Endothelial cell of umbilical vein (primary cell): ENCODE measurements around the gene SMPDL3B. TPM values are rescaled to one million over a fixed set of nuclear protein-coding genes. Genes with fewer than 3 reads are reported as not detected.

Experiments used
- BruUV-seq: library from RNA; stranded (reverse); fragments of 400-500 nt; replicated peaks from 2 replicates; lab custom pipeline; 2021; lab: Mats Ljungman, UMichigan
- CTCF ChIA-PET: fragments of 300-600, 350-600 bp; sonication (Branson Sonifier 250); formaldehyde crosslinking; loops from one replicate; lab custom pipeline; 2021; ENCODE audit warnings: antibody characterized with exemption, inconsistent platforms; lab: Charles Lee
- POLR2A ChIA-PET: fragments of 300-600, 350-600 bp; sonication (Branson Sonifier 250); formaldehyde crosslinking; loops from one replicate; lab custom pipeline; 2021; ENCODE audit warnings: antibody characterized with exemption, inconsistent platforms; lab: Charles Lee
- DNase-seq: peaks from one replicate; pipeline ENCODE4 v3.0.0-alpha.2; 2011; ENCODE audit warnings: low read depth, low spot score
- FAIRE-seq: peaks from 2 replicates; lab custom pipeline; 2011; peaks lifted over from hg19 to GRCh38; lab: Jason Lieb, UNC
- H2AFZ ChIP-seq: 2 replicates; pipeline ENCODE4 v1.6.0; 2012; ENCODE audit warnings: low read depth, low read length, control low read depth, inconsistent platforms
- H3K27ac ChIP-seq: 2 replicates; pipeline ENCODE4 v1.5.1; 2011; ENCODE audit warnings: low read depth, mild to moderate bottlenecking, control low read depth, low read length, moderate library complexity; ENCODE audit not compliant: insufficient read depth
- H3K27me3 ChIP-seq, 2 experiments: 2 replicates each; pipeline versions ENCODE4 v1.6.0 to v1.6.1; 2011; ENCODE audit warnings: low read length in 2 of 2, mixed read lengths in 1 of 2; ENCODE audit not compliant: control insufficient read depth in 2 of 2, insufficient read depth in 2 of 2
- H3K36me3 ChIP-seq, 2 experiments: 2 replicates in 1 of 2; 3 replicates in 1 of 2; pipeline ENCODE4 v1.5.1; 2011; ENCODE audit warnings: low read length in 2 of 2, mild to moderate bottlenecking in 1 of 2, moderate library complexity in 1 of 2; ENCODE audit not compliant: control insufficient read depth in 2 of 2, insufficient read depth in 2 of 2; ENCODE audit errors: extremely low read depth in 1 of 2
- H3K4me1 ChIP-seq: 3 replicates; pipeline ENCODE4 v1.5.1; 2011; ENCODE audit warnings: mild to moderate bottlenecking, low read length; ENCODE audit not compliant: control insufficient read depth, insufficient read depth; ENCODE audit errors: extremely low read depth
- H3K4me2 ChIP-seq: 2 replicates; pipeline ENCODE4 v1.6.1; 2011; ENCODE audit warnings: low read length, control low read depth, mixed read lengths; ENCODE audit not compliant: insufficient read depth
- H3K4me3 ChIP-seq, 3 experiments: fragments of 200-600 bp in 1 of 3; sonication (generic), shearing (Covaris generic) in 1 of 3; replicated peaks in 1 of 3; 2 replicates each; pipeline ENCODE4 v1.5.1; 2011 to 2016; ENCODE audit warnings: control low read depth in 3 of 3, low read length in 3 of 3, mild to moderate bottlenecking in 2 of 3, inconsistent platforms in 1 of 3, low read depth in 1 of 3, moderate library complexity in 1 of 3; ENCODE audit not compliant: insufficient read depth in 1 of 3
- H3K79me2 ChIP-seq: 2 replicates; pipeline ENCODE4 v1.6.0; 2012; ENCODE audit warnings: low read length, inconsistent platforms; ENCODE audit not compliant: control insufficient read depth, insufficient read depth
- H3K9ac ChIP-seq: replicated peaks from 2 replicates; pipeline ENCODE3; 2011; ENCODE audit warnings: low read length, control low read depth; ENCODE audit not compliant: insufficient read depth; ENCODE audit errors: extremely low read depth
- H3K9me1 ChIP-seq: replicated peaks from 3 replicates; pipeline ENCODE4 v1.6.0; 2011; ENCODE audit warnings: mild to moderate bottlenecking, low read length; ENCODE audit not compliant: control insufficient read depth, insufficient read depth; ENCODE audit errors: extremely low read depth
- H3K9me3 ChIP-seq: replicated peaks from 2 replicates; pipeline ENCODE4 v1.5.1; 2012; ENCODE audit warnings: low read length, inconsistent platforms; ENCODE audit not compliant: control insufficient read depth, insufficient read depth
- H4K20me1 ChIP-seq: replicated peaks from 2 replicates; pipeline ENCODE3; 2011; ENCODE audit warnings: mild to moderate bottlenecking, low read length; ENCODE audit not compliant: control insufficient read depth, insufficient read depth; ENCODE audit errors: extremely low read depth
- EZH2 ChIP-seq: IDR thresholded peaks from 2 replicates; pipeline ENCODE4 v1.6.1; 2012; ENCODE audit warnings: borderline replicate concordance, low read depth, mild to moderate bottlenecking, moderate library complexity, low read length, inconsistent platforms; ENCODE audit not compliant: severe bottlenecking
- FOS ChIP-seq: IDR thresholded peaks from 2 replicates; pipeline ENCODE4 v1.6.1; 2011; ENCODE audit warnings: mild to moderate bottlenecking, low read length, moderate library complexity, borderline replicate concordance; ENCODE audit not compliant: insufficient read depth
- GATA2 ChIP-seq: IDR thresholded peaks from 2 replicates; pipeline ENCODE4 v1.7.0; 2011; ENCODE audit warnings: low read depth, mild to moderate bottlenecking, moderate library complexity, mixed read lengths, low read length; ENCODE audit not compliant: insufficient read length, insufficient read depth
- JUN ChIP-seq: IDR thresholded peaks from 2 replicates; pipeline ENCODE4 v1.6.1; 2011; ENCODE audit warnings: borderline replicate concordance, low read depth; ENCODE audit not compliant: insufficient read length, insufficient read depth
- MYC ChIP-seq: IDR thresholded peaks from one replicate; pipeline ENCODE4 v1.6.1; 2011; ENCODE audit warnings: mild to moderate bottlenecking, low read depth, low read length
- POLR2A ChIP-seq: IDR thresholded peaks from 2 replicates; pipeline ENCODE4 v1.6.1; 2012; ENCODE audit warnings: low read depth, mild to moderate bottlenecking, control low read depth, low read length
- POLR2AphosphoS5 ChIP-seq: IDR thresholded peaks from 2 replicates; pipeline ENCODE4 v1.6.1; 2012; ENCODE audit warnings: low read depth, mild to moderate bottlenecking, control low read depth, low read length, moderate library complexity; ENCODE audit not compliant: insufficient read depth
- dilution Hi-C: fragments of 300-500 bp; cut with MboI; formaldehyde crosslinking; loops from one replicate; pipeline ENCODE4 v1.15.0; 2019; ENCODE audit warnings: low sequenced_read_pairs; ENCODE audit not compliant: extremely low pct_ligation_motif_present
- intact Hi-C: fragments of 100-400 bp; cut with micrococcal nuclease; formaldehyde crosslinking; loops from one replicate; pipeline ENCODE4 v1.10.0; 2022
- polyA plus RNA-seq, 4 experiments: library from polyadenylated mRNA; depleted of rRNA in 3 of 4; stranded (reverse) in 3 of 4; unstranded in 1 of 4; fragments of >200 nt; gene quantifications; 2 replicates each; pipeline versions ENCODE4 v1.2.1 to v1.2.3, GENCODE V29; 2011 to 2012; ENCODE audit warnings: missing spikeins in 1 of 4
- total RNA-seq: library from RNA; stranded (reverse); gene quantifications from 2 replicates; pipeline ENCODE4 v1.2.3, GENCODE V29; 2021
- TF ChIP-seq, protein P1 (sequence below): IDR thresholded peaks from 2 replicates; pipeline ENCODE4 v1.6.1; 2011; ENCODE audit not compliant: insufficient read depth, insufficient read length
- TF ChIP-seq, protein P2 (sequence below), 2 donors: IDR thresholded peaks; 1 replicate in 1 of 2; 2 replicates in 1 of 2; pipeline ENCODE4 v1.5.1; 2011; ENCODE audit warnings: low read length in 2 of 2, mild to moderate bottlenecking in 2 of 2, moderate library complexity in 2 of 2, control low read depth in 1 of 2, inconsistent platforms in 1 of 2, low read depth in 1 of 2; ENCODE audit not compliant: insufficient read depth in 1 of 2; ENCODE audit errors: extremely low read depth in 1 of 2

SMPDL3B gene
- total and polyA plus RNA-seq, 2 donors (not counting 3 experiments of a cell fraction or from before 2014, with no cell fraction given) = 1.3 TPM; not detected in 1

- Histone ChIP-seq H3K79me2 (no peaks in the 10 kb centered on the region), H3K36me3 (peaks cover 5 to 19% of the 10 kb centered on the region in 2 experiments)
- POLR2A ChIA-PET = no interaction called here
Observed at GRCh38 chr1:27906759-27907158, 28.0 kb upstream of the SMPDL3B start.

More at GRCh38 chr1:27906759-27907158, 28.0 kb upstream of the SMPDL3B start:
- no peaks in the 10 kb centered on the region for H3K27me3 ChIP-seq
- H3K9me1 ChIP-seq = no peaks in the 10 kb centered on the region
- H3K4me1 ChIP-seq = no peaks in the 10 kb centered on the region
- H2AFZ ChIP-seq = no peak overlapping the region
- TF ChIP-seq GATA2 (no peak), JUN (no peak), POLR2AphosphoS5 (no peak), EZH2 (no peak), MYC (no peak), FOS (no peak), POLR2A (no peak)
- TF ChIP-seq, protein P1, sequence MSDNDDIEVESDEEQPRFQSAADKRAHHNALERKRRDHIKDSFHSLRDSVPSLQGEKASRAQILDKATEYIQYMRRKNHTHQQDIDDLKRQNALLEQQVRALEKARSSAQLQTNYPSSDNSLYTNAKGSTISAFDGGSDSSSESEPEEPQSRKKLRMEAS = no peak
- TF ChIP-seq, protein P2, sequence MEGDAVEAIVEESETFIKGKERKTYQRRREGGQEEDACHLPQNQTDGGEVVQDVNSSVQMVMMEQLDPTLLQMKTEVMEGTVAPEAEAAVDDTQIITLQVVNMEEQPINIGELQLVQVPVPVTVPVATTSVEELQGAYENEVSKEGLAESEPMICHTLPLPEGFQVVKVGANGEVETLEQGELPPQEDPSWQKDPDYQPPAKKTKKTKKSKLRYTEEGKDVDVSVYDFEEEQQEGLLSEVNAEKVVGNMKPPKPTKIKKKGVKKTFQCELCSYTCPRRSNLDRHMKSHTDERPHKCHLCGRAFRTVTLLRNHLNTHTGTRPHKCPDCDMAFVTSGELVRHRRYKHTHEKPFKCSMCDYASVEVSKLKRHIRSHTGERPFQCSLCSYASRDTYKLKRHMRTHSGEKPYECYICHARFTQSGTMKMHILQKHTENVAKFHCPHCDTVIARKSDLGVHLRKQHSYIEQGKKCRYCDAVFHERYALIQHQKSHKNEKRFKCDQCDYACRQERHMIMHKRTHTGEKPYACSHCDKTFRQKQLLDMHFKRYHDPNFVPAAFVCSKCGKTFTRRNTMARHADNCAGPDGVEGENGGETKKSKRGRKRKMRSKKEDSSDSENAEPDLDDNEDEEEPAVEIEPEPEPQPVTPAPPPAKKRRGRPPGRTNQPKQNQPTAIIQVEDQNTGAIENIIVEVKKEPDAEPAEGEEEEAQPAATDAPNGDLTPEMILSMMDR (IDR thresholded peaks at IDR 0.05; ENCODE audit: extremely low read depth in 1 of 2, insufficient read depth in 1 of 2, low read depth in 1 of 2, low read length in 2 of 2) = no peak
- FAIRE-seq (no peak), DNase-seq (no peak)
- no peak overlapping the region for H3K9ac ChIP-seq
- H3K4me3 ChIP-seq = no peak overlapping the region
- dilution Hi-C loops = no loop called here
- no peaks in the 10 kb centered on the region for H3K9me3 ChIP-seq
- no peaks in the 10 kb centered on the region for H4K20me1 ChIP-seq
- CTCF ChIA-PET = no interaction called here
- no TSS peak for BruUV-seq
- no peak overlapping the region for H3K4me2 ChIP-seq
- intact Hi-C loops = no loop called here
- H3K27ac ChIP-seq = no peak overlapping the region
